A673 (cell line): ENCODE results near the gene MT4. TPM values are rescaled to one million over a fixed set of nuclear protein-coding genes. Genes with fewer than 3 reads are reported as not detected.

Experiments used
- BruUV-seq: library from RNA; stranded (reverse); fragments of 400-500 nt; replicated peaks from 2 replicates; lab custom pipeline; 2021; lab: Mats Ljungman, UMichigan
- CTCF ChIA-PET: fragments of 300-600 bp; sonication (Branson Sonifier 250); formaldehyde crosslinking; loops from one replicate; lab custom pipeline; 2022; ENCODE audit warnings: antibody characterized with exemption; lab: Charles Lee
- POLR2A ChIA-PET: fragments of 300-600 bp; sonication (Branson Sonifier 250); formaldehyde crosslinking; loops from one replicate; lab custom pipeline; 2022; ENCODE audit warnings: antibody characterized with exemption; ENCODE audit not compliant: low non-redundant PET; lab: Charles Lee
- DNase-seq: peaks from one replicate; pipeline ENCODE4 v3.0.0-alpha.2; 2015; ENCODE audit warnings: low spot score
- H3K27ac ChIP-seq: fragments of 200-600 bp; sonication (generic); 2 replicates; pipeline ENCODE4 v1.5.1; 2016; ENCODE audit warnings: mixed run types, low read depth, mild to moderate bottlenecking, mixed read lengths, antibody characterized with exemption, low read length; ENCODE audit not compliant: poor library complexity, severe bottlenecking
- H3K27me3 ChIP-seq: fragments of 200-600 bp; sonication (generic); replicated peaks from 2 replicates; pipeline ENCODE4 v1.6.1; 2017; ENCODE audit warnings: mixed run types, low read depth, mild to moderate bottlenecking, mixed read lengths, antibody characterized with exemption, low read length; ENCODE audit not compliant: insufficient read depth, poor library complexity
- H3K36me3 ChIP-seq: fragments of 200-600 bp; sonication (generic); 2 replicates; pipeline ENCODE4 v1.6.1; 2016; ENCODE audit warnings: mixed run types, mild to moderate bottlenecking, mixed read lengths, antibody characterized with exemption, low read length; ENCODE audit not compliant: insufficient read depth, poor library complexity, severe bottlenecking
- H3K4me1 ChIP-seq: fragments of 200-600 bp; sonication (generic); 2 replicates; pipeline ENCODE4 v1.6.1; 2017; ENCODE audit warnings: mixed run types, mild to moderate bottlenecking, mixed read lengths, antibody characterized with exemption, low read length; ENCODE audit not compliant: insufficient read depth, poor library complexity, severe bottlenecking
- H3K4me3 ChIP-seq: fragments of 200-600 bp; sonication (generic); 2 replicates; pipeline ENCODE4 v1.5.1; 2016; ENCODE audit warnings: low read depth, mixed run types, mild to moderate bottlenecking, mixed read lengths, low read length; ENCODE audit not compliant: poor library complexity, severe bottlenecking
- H3K9me3 ChIP-seq: fragments of 200-600 bp; sonication (generic); 2 replicates; pipeline ENCODE4 v1.6.1; 2016; ENCODE audit warnings: mixed run types, low read depth, mild to moderate bottlenecking, mixed read lengths, antibody characterized with exemption, low read length; ENCODE audit not compliant: poor library complexity, severe bottlenecking
- EZH2 ChIP-seq: fragments of 200-600 bp; sonication (generic); IDR thresholded peaks from 2 replicates; pipeline ENCODE4 v1.6.1; 2017; ENCODE audit warnings: borderline replicate concordance, low read depth, mild to moderate bottlenecking, mixed read lengths, antibody characterized with exemption, low read length; ENCODE audit not compliant: poor library complexity, severe bottlenecking
- intact Hi-C: fragments of 100-400 bp; cut with micrococcal nuclease; formaldehyde crosslinking; loops from one replicate; pipeline ENCODE4 v1.10.0; 2022; ENCODE audit not compliant: unreplicated experiment
- total RNA-seq: library from RNA; stranded (reverse); gene quantifications from 2 replicates; pipeline ENCODE4 v1.2.3, GENCODE V29; 2021
- TF ChIP-seq, protein P1 (sequence below): fragments of 300-800, 200-600 bp; sonication (generic); conservative IDR thresholded peaks from 2 replicates; pipeline ENCODE4 v1.5.1; 2017; ENCODE audit warnings: low read depth, mild to moderate bottlenecking, antibody characterized with exemption, low read length, moderate library complexity, mixed read lengths

The MT4 gene
- total RNA-seq, 1 experiment from 2014 or later = not detected

DNA sequence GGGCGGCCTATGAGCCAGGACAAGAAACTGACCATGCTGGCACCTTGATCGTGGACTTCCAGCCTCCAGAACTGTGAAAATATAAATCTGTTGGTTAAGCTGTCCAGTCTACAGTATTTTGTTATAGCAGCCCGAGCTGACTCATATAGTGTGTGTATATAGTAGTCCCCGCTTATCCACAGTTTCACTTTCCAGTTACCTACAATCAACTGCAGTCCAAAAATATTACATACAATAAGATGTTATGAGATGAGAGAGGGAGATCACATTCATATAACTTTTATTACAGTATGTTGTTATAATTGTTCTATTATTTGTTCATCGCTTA, 29.4 kb downstream of the MT4 start:
- POLR2A ChIA-PET = no interaction called here
- DNase-seq = no peak
- no peaks in the 10 kb centered on the region for H3K9me3 ChIP-seq
- CTCF ChIA-PET = no interaction called here
- no TSS peak for BruUV-seq
- TF ChIP-seq, protein P1, sequence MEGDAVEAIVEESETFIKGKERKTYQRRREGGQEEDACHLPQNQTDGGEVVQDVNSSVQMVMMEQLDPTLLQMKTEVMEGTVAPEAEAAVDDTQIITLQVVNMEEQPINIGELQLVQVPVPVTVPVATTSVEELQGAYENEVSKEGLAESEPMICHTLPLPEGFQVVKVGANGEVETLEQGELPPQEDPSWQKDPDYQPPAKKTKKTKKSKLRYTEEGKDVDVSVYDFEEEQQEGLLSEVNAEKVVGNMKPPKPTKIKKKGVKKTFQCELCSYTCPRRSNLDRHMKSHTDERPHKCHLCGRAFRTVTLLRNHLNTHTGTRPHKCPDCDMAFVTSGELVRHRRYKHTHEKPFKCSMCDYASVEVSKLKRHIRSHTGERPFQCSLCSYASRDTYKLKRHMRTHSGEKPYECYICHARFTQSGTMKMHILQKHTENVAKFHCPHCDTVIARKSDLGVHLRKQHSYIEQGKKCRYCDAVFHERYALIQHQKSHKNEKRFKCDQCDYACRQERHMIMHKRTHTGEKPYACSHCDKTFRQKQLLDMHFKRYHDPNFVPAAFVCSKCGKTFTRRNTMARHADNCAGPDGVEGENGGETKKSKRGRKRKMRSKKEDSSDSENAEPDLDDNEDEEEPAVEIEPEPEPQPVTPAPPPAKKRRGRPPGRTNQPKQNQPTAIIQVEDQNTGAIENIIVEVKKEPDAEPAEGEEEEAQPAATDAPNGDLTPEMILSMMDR = no peak
- TF ChIP-seq EZH2 = no peak
- peaks cover 9% of the 10 kb centered on the region for H3K27me3 ChIP-seq
- H3K36me3 ChIP-seq = no peaks in the 10 kb centered on the region
- H3K4me3 ChIP-seq = no peak overlapping the region
- intact Hi-C loops = no loop called here
- no peaks in the 10 kb centered on the region for H3K4me1 ChIP-seq
- no peak overlapping the region for H3K27ac ChIP-seq

DNA sequence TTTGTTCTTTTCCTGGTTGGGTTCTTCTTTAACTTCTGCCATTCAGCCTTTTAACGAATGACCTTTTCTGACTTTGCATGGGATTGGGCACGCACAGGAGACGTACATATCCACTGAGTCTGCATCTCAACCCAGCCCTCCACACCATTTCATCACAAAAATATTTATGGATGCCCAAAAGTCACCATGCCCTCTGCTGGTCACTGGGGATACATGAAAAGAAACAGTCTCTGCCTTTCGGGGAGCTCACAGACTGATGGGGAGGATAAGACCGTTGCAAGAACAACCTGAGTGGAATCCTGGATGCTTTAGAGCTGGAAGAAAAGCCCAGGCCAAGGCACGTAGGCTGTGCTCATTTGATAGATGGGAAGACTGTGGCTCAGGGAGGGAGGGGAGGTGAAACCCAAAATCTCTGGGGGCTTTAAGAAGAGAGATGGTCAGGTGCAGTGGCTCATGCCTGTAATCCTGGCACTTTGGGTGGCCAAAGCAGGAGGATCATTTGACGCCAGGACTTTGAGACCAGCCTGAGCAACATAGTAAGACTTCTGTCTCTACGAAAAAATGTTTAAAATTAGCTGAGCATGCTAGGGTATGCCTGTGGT, 35.6 kb downstream of the MT4 start:
- Histone ChIP-seq H3K4me3 (no peak overlapping the region), H3K27ac (no peak overlapping the region), H3K9me3 (no peaks in the 10 kb centered on the region), H3K27me3 (no peaks in the 10 kb centered on the region), H3K4me1 (no peaks in the 10 kb centered on the region), H3K36me3 (no peaks in the 10 kb centered on the region)
- intact Hi-C loops = loop anchor here (1.0 to 5.0 kb wide), 2 partner anchors 86 to 102 kb away; no protein-coding TSS in a partner anchor
- peak; percentile 69 for DNase-seq
- TF ChIP-seq, protein P1 = peak; percentile 77
- no peak for TF ChIP-seq EZH2
- POLR2A ChIA-PET = no interaction called here
- BruUV-seq = no TSS peak
- CTCF ChIA-PET = interaction anchor here (0.5 to 1.3 kb wide), 7 partner anchors 9 to 1136 kb away, joined by 3 to 7 read pairs (median 3); no protein-coding TSS in a partner anchor

DNA sequence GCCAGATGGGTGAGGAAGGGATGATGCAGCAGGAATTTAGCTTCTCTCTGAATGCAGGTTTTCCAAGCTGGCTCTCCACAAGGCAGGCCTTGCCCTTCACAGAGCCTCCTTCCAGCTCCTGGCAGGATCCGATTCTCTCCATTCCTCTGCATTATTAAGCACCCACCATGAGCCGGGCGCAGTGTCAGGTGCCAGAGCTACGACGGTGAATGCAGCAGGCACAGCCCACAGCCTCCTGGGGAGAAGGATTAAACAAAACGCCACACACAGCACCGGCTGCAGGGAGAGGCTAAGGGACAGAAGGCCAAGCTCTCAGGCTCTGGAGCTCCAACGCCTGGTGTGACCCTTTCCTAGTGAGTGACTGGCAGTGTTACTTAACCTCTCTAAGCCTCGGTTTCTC, 36.5 kb downstream of the MT4 start:
- no peak overlapping the region for H3K27ac ChIP-seq
- H3K9me3 ChIP-seq = no peaks in the 10 kb centered on the region
- H3K36me3 ChIP-seq = no peaks in the 10 kb centered on the region
- BruUV-seq = no TSS peak
- POLR2A ChIA-PET = no interaction called here
- no peaks in the 10 kb centered on the region for H3K27me3 ChIP-seq
- CTCF ChIA-PET = interaction anchor here (1.3 kb wide), 1 partner anchor 101 kb away, joined by 4 read pairs; no protein-coding TSS in a partner anchor
- no peaks in the 10 kb centered on the region for H3K4me1 ChIP-seq
- TF ChIP-seq, protein P1 = no peak
- no peak for TF ChIP-seq EZH2
- intact Hi-C loops = loop anchor here (5.0 kb wide), 1 partner anchor 101 kb away; no protein-coding TSS in a partner anchor
- no peak for DNase-seq
- no peak overlapping the region for H3K4me3 ChIP-seq
